Tibial artery (tissue), 4 donors: ENCODE results near the gene SLC4A5.

Experiments
- DNase-seq, 2 donors: peaks; one replicate each; pipeline ENCODE4 v3.0.0-alpha.2; 2019
- H3K27ac ChIP-seq, 2 donors: fragments of 200-600 bp; sonication (generic) in 1 of 2; 1 replicate in 1 of 2; 2 replicates in 1 of 2; pipeline ENCODE4 v1.5.1; 2018 to 2019; ENCODE audit warnings: mild to moderate bottlenecking in 1 of 2
- H3K27me3 ChIP-seq, 2 donors: fragments of 200-600 bp; sonication (generic) in 1 of 2; one replicate each; pipeline versions ENCODE4 v1.5.1 to v1.6.0; 2016 to 2019
- H3K36me3 ChIP-seq, 3 donors: fragments of 200-600 bp; sonication (generic) in 2 of 3; one replicate each; pipeline ENCODE4 v1.5.1; 2016 to 2019; ENCODE audit warnings: mild to moderate bottlenecking in 2 of 3
- H3K4me1 ChIP-seq, 4 donors: fragments of 200-600 bp; sonication (generic) in 2 of 4; 1 replicate in 3 of 4; 2 replicates in 1 of 4; pipeline ENCODE4 v1.5.1; 2016 to 2019
- H3K4me3 ChIP-seq, 2 donors: fragments of 200-600 bp; sonication (generic) in 1 of 2; 1 replicate in 1 of 2; 2 replicates in 1 of 2; pipeline ENCODE4 v1.5.1; 2018 to 2019; ENCODE audit warnings: mild to moderate bottlenecking in 2 of 2
- H3K9me3 ChIP-seq, 3 donors: fragments of 200-600 bp; sonication (generic) in 1 of 3; one replicate each; pipeline ENCODE4 v1.5.1; 2016 to 2019
- CTCF ChIP-seq, 2 experiments: fragments of 200-600 bp in 1 of 2; fragments of 450-650 bp in 1 of 2; IDR thresholded peaks; one replicate each; pipeline ENCODE4 v1.5.1; 2017 to 2019; ENCODE audit warnings: antibody characterized with exemption in 2 of 2, mild to moderate bottlenecking in 1 of 2, moderate library complexity in 1 of 2
- intact Hi-C: fragments of 100-400 bp; cut with DNase I; formaldehyde crosslinking; loops from one replicate; pipeline ENCODE4 v1.15.0; 2023; ENCODE audit warnings: low total_unique reads

The SLC4A5 gene

GRCh38 chr2:74327627-74328026 is 15.6 kb downstream of the SLC4A5 start:
- DNase-seq: no peak
- no peak overlapping the region for H3K27ac ChIP-seq
- H3K4me3 ChIP-seq: no peak overlapping the region
- no peaks in the 10 kb centered on the region for H3K27me3 ChIP-seq
- no peaks in the 10 kb centered on the region for H3K9me3 ChIP-seq
- intact Hi-C loops: no loop called here
- H3K36me3 ChIP-seq: peaks cover 30 to 56% (median 39%) of the 10 kb centered on the region in 3 donors
- no peaks in the 10 kb centered on the region for H3K4me1 ChIP-seq
- no peak for TF ChIP-seq CTCF (IDR thresholded peaks at IDR 0.05)

- H3K27ac ChIP-seq: no peak overlapping the region
- intact Hi-C loops: no loop called here
- H3K4me3 ChIP-seq: no peak overlapping the region
- no peaks in the 10 kb centered on the region for H3K4me1 ChIP-seq
- peaks cover 30 to 52% (median 35%) of the 10 kb centered on the region in 3 donors for H3K36me3 ChIP-seq
- no peak for TF ChIP-seq CTCF (IDR thresholded peaks at IDR 0.05)
- no peaks in the 10 kb centered on the region for H3K27me3 ChIP-seq
- DNase-seq: no peak
- no peaks in the 10 kb centered on the region for H3K9me3 ChIP-seq
These were observed 16.0 kb downstream of the SLC4A5 start for GRCh38 chr2:74327199-74327598.

- TF ChIP-seq CTCF (IDR thresholded peaks at IDR 0.05): no peak
- Histone ChIP-seq H3K9me3 (no peaks in the 10 kb centered on the region), H3K4me1 (no peaks in the 10 kb centered on the region), H3K27me3 (no peaks in the 10 kb centered on the region), H3K27ac (no peak overlapping the region), H3K36me3 (peaks cover 20 to 47% (median 25%) of the 10 kb centered on the region in 3 donors), H3K4me3 (no peak overlapping the region)
- DNase-seq: no peak
- intact Hi-C loops: no loop called here
These were observed 17.4 kb downstream of the SLC4A5 start for GRCh38 chr2:74325815-74326214.

GRCh38 chr2:74321737-74322136 is 21.5 kb downstream of the SLC4A5 start:
- Histone ChIP-seq H3K9me3 (no peaks in the 10 kb centered on the region), H3K4me1 (peaks cover 0 to 22% (median 9%) of the 10 kb centered on the region in 4 donors), H3K36me3 (peaks cover 0 to 14% (median 0%) of the 10 kb centered on the region in 3 donors), H3K4me3 (no peak overlapping the region), H3K27me3 (no peaks in the 10 kb centered on the region), H3K27ac (no peak overlapping the region)
- no peak for TF ChIP-seq CTCF (IDR thresholded peaks at IDR 0.05)
- no peak for DNase-seq
- intact Hi-C loops: no loop called here

- peaks cover 0 to 22% (median 9%) of the 10 kb centered on the region in 4 donors for H3K4me1 ChIP-seq
- no peak for TF ChIP-seq CTCF (IDR thresholded peaks at IDR 0.05)
- intact Hi-C loops: no loop called here
- H3K4me3 ChIP-seq: no peak overlapping the region
- no peaks in the 10 kb centered on the region for H3K9me3 ChIP-seq
- H3K27me3 ChIP-seq: no peaks in the 10 kb centered on the region
- peak overlapping the region in 1 of 2 donors; percentile 23 for H3K27ac ChIP-seq
- DNase-seq: peak in 1 of 2 donors; percentile 24
- H3K36me3 ChIP-seq: peaks cover 8 to 19% (median 15%) of the 10 kb centered on the region in 3 donors
These were observed 25.5 kb downstream of the SLC4A5 start for GRCh38 chr2:74317701-74318100.
